HG03575 (cell line): ENCODE results near the gene METTL23.
"Not testable (repeated sequence)": the region's sequence is repeated elsewhere in the genome, so short reads cannot be mapped to it uniquely, and the experiment has no call there.

ENCODE experiments used
- ATAC-seq: cut with Tn5 transposase; IDR thresholded peaks from one replicate; pipeline ENCODE4 v1.9.1; 2021; ENCODE audit not compliant: unreplicated experiment, insufficient number of reproducible peaks, low FRiP score; ENCODE audit errors: extremely low read depth

The METTL23 gene

GRCh38 chr17:76745785-76746184 lies 19.1 kb downstream of the METTL23 start:
- not testable (repeated sequence) for ATAC-seq

- ATAC-seq, result no peak
These were observed 21.2 kb downstream of the METTL23 start for GRCh38 chr17:76747716-76748363.

- ATAC-seq, result no peak
These were observed 22.0 kb downstream of the METTL23 start for GRCh38 chr17:76748657-76749056.

GRCh38 chr17:76751416-76751993 lies 24.9 kb downstream of the METTL23 start:
- ATAC-seq, result no peak

- ATAC-seq, result no peak
These were observed 25.4 kb downstream of the METTL23 start for GRCh38 chr17:76752006-76752405.

GRCh38 chr17:76753061-76753961 lies 26.7 kb downstream of the METTL23 start:
- no peak for ATAC-seq

GRCh38 chr17:76755285-76755684 lies 28.6 kb downstream of the METTL23 start:
- no peak for ATAC-seq

GRCh38 chr17:76757256-76757655 lies 30.6 kb downstream of the METTL23 start:
- ATAC-seq, result no peak

GRCh38 chr17:76758570-76758969 lies 31.9 kb downstream of the METTL23 start:
- no peak for ATAC-seq

- ATAC-seq, result no peak
These were observed 46.3 kb downstream of the METTL23 start for GRCh38 chr17:76772842-76773525.

GRCh38 chr17:76775021-76775600 lies 48.5 kb downstream of the METTL23 start:
- ATAC-seq, result no peak

- no peak for ATAC-seq
These were observed 54.7 kb downstream of the METTL23 start for GRCh38 chr17:76781056-76781982.

GRCh38 chr17:76783146-76783545 lies 56.5 kb downstream of the METTL23 start:
- no peak for ATAC-seq
